Measurements from ENCODE around the gene WASHC4.
"Not testable (repeated sequence)": the region's sequence is repeated elsewhere in the genome, so short reads cannot be mapped to it uniquely, and the experiment has no call there.

Gene WASHC4

GRCh38 chr12:105166736-105167135 is 59.2 kb downstream of the WASHC4 start:
- DNase-seq, result no peak

- DNase-seq, result no peak
These were observed 59.8 kb downstream of the WASHC4 start for GRCh38 chr12:105167346-105167745.

- DNase-seq, result no peak
These were observed 60.5 kb downstream of the WASHC4 start for GRCh38 chr12:105168006-105168405.

- DNase-seq, result no peak
These were observed 62.6 kb downstream of the WASHC4 start for GRCh38 chr12:105170139-105170538.

GRCh38 chr12:105171691-105172436 is 64.3 kb downstream of the WASHC4 start:
- DNase-seq, result no peak

- DNase-seq, result no peak
These were observed 68.0 kb downstream of the WASHC4 start for GRCh38 chr12:105175397-105175990.

- DNase-seq, result no peak
These were observed 69.7 kb downstream of the WASHC4 start for GRCh38 chr12:105177208-105177607.

GRCh38 chr12:105179114-105179513 is 71.6 kb downstream of the WASHC4 start:
- DNase-seq, result not testable (repeated sequence)

GRCh38 chr12:105183406-105183805 is 75.9 kb downstream of the WASHC4 start:
- DNase-seq, result not testable (repeated sequence)

GRCh38 chr12:105183976-105184375 is 76.4 kb downstream of the WASHC4 start:
- not testable (repeated sequence) for DNase-seq

- no peak for DNase-seq
These were observed 81.8 kb downstream of the WASHC4 start for GRCh38 chr12:105189293-105189692.

- DNase-seq, result no peak
These were observed 83.0 kb downstream of the WASHC4 start for GRCh38 chr12:105190530-105190929.

- no peak for DNase-seq
These were observed 85.2 kb downstream of the WASHC4 start for GRCh38 chr12:105192624-105193225.

GRCh38 chr12:105194947-105195346 is 87.4 kb downstream of the WASHC4 start:
- no peak for DNase-seq

GRCh38 chr12:105196090-105196489 is 88.6 kb downstream of the WASHC4 start:
- no peak for DNase-seq

GRCh38 chr12:105198961-105199360 is 91.4 kb downstream of the WASHC4 start:
- DNase-seq, result no peak

- no peak for DNase-seq
These were observed 92.9 kb downstream of the WASHC4 start for GRCh38 chr12:105200385-105200784.

GRCh38 chr12:105201299-105201698 is 93.8 kb downstream of the WASHC4 start:
- no peak for DNase-seq

GRCh38 chr12:105202202-105202601 is 94.7 kb downstream of the WASHC4 start:
- no peak for DNase-seq

GRCh38 chr12:105204127-105204526 is 96.6 kb downstream of the WASHC4 start:
- DNase-seq, result no peak

- DNase-seq, result no peak
These were observed 97.4 kb downstream of the WASHC4 start for GRCh38 chr12:105204916-105205315.

GRCh38 chr12:105205322-105206048 is 98.0 kb downstream of the WASHC4 start:
- DNase-seq, result no peak

GRCh38 chr12:105206686-105207374 is 99.3 kb downstream of the WASHC4 start:
- DNase-seq, result no peak
